Breast epithelium (tissue), 3 donors: Measurements from ENCODE around the gene VWA5B2.
A peak's percentile ranks its signal among the peaks of the same experiment; 100 is the strongest.

Source experiments
- CTCF ChIP-seq, 3 donors: fragments of 450-650 bp; IDR thresholded peaks; one replicate each; pipeline ENCODE4 v1.5.1; 2016 to 2017; ENCODE audit warnings: antibody characterized with exemption in 3 of 3, mild to moderate bottlenecking in 3 of 3, moderate library complexity in 3 of 3
- POLR2AphosphoS5 ChIP-seq, 3 donors: sonication (generic); formaldehyde crosslinking; IDR thresholded peaks; one replicate each; pipeline ENCODE4 v1.6.1; 2017; ENCODE audit warnings: antibody characterized with exemption in 3 of 3

- no peak for TF ChIP-seq CTCF (IDR thresholded peaks at IDR 0.05)
- peak in 1 of 3 donors; percentile 31 for TF ChIP-seq POLR2AphosphoS5 (IDR thresholded peaks at IDR 0.05)
Observed at GRCh38 chr3:184185461-184186183, 43.8 kb upstream of the VWA5B2 start.
